GM18520 (cell line): Measurements from ENCODE around the gene ESYT1.
"Not testable (repeated sequence)": the region's sequence is repeated elsewhere in the genome, so short reads cannot be mapped to it uniquely, and the experiment has no call there.

ENCODE experiments used
- ATAC-seq: cut with Tn5 transposase; IDR thresholded peaks from one replicate; pipeline ENCODE4 v1.9.1; 2021; ENCODE audit not compliant: unreplicated experiment

The ESYT1 gene

GRCh38 chr12:56154246-56154771, 26.2 kb downstream of the ESYT1 start:
- no peak for ATAC-seq

DNA sequence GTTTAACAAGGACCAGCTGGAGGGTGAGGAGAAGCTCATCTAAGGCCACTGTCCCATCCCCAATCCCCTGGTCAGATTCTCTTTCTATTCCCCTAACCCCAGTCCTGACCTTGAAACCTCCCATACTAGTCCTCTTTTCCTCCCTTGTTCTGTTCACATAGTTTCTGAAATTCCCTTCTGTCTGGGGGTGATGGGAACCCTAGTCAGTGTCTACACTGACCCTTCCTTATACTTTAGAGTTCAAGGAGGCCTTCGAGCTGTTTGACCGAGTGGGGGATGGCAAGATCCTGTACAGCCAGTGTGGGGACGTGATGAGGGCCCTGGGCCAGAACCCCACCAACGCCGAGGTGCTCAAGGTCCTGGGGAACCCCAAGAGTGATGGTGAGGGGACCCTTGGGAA, 26.8 kb downstream of the ESYT1 start:
- ATAC-seq: no peak

- no peak for ATAC-seq
Observed at GRCh38 chr12:56155256-56155845, 27.3 kb downstream of the ESYT1 start.

DNA sequence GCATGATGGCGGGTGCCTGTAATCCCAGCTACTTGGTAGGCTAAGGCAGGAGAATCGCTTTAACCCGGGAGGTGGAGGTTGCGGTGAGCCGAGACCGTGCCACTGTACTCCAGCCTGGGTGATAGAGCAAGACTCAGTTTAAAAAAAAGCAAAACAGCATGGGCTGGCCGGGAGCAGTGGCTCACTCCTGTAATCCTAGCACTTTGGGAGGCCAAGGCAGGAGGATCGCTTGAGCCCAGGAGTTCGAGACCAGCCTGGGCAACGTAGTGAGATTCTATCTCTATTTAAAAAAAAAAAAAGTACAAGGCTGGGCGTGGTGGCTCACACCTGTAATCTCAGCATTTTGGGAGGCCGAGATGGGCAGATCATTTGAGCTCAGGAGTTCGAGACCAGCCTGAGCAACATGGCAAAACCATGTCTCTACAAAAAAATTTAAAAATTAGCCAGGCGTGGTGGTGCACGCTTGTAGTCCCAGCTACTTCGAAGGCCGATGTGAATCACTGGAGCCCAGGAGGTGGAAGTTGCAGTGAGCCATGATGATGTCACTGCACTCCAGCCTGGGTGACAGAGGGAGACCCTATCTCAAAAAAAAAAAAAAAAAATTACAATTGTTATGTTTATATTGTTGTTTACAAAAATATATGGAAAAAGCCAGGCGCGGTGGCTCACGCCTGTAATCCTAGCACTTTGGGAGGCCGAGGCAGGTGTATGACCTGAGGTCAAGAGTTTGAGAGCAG, 28.6 kb downstream of the ESYT1 start:
- ATAC-seq: not testable (repeated sequence)

DNA sequence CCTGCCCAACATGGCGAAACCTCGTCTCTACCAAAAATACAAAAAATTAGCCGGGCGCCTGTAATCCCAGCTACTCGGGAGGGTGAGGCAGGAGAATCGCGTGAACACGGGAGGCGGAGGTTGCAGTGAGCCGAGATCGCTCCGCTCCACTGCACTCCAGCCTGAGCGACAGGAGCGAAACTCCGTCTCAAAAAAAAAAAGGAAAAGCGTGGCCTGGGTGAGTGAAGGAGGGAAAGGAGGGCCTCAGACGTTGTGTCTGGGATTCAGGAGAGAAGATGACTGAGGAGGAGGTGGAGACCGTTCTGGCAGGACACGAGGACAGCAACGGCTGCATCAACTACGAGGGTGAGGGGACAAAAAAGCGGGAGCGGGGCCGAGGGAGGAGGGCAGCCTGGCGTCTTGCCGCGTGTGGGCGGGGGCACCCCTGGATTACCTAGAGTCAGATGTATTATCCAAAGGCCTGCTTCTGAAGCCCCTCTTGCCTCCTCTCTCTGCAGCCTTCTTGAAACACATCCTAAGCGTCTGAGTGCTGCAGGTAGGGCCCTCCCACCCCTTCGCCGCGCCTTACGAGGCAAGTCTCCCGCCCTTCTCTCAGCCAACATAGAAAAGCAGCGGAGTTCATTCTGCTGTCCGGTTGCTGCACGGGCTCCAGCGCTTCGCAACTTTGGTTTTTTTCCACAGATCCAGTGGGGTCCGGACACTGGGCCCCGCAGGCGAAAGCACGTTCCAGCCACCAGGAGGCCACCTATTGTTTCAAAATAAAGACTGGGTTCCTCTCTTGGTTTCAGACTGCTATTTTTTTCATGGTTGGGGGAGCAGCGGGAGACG, 29.3 kb downstream of the ESYT1 start:
- ATAC-seq: peak; percentile 14

DNA sequence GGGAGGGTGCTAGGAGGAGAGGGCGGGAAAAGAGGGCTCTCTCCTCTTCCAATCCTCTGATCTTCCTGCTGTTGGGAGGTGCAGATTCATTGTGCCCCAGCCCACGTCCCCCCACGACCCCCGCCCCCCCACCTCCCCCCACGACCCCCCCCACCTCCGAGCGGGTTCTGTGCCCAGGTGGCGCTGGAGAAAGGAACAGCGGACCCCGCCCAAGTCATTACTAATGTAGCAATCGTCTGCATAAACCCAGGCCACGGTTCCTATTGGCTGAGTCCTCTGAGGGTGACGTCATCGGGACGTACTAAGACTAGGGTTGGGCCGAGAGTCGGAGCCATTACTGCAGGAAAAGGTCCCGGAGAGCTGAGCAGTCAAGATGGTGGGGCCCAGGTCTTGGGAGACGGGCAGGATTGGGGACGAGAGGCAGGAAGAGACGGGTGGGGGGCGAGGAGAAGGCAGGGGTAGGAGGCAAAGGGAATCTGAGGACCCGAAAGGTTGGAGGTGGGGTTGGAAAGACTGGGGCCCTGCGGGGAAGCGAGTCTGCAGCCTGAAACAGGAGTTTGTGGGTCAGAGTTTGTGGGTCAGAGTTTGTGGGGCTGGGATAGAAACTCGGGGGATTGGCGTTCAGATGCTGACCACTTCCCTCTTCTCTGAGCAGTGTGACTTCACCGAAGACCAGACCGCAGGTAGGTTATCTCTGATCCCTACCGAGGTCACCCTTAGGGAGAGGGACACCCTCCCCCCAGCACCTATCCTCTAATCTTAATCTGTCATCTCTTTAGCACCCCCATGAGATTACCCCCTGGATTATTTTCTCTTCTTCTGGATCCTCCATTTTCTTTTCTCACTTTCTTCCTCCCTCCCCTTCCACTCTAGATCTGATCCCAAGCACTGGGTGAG, 30.2 kb downstream of the ESYT1 start, which contains the start of gene MYL6:
MYL6 (plus strand) TSS at position 331 of the 897 bp plus-strand sequence; CDS start at position 374, 43 bp downstream.
- peak; percentile 79 for ATAC-seq

DNA sequence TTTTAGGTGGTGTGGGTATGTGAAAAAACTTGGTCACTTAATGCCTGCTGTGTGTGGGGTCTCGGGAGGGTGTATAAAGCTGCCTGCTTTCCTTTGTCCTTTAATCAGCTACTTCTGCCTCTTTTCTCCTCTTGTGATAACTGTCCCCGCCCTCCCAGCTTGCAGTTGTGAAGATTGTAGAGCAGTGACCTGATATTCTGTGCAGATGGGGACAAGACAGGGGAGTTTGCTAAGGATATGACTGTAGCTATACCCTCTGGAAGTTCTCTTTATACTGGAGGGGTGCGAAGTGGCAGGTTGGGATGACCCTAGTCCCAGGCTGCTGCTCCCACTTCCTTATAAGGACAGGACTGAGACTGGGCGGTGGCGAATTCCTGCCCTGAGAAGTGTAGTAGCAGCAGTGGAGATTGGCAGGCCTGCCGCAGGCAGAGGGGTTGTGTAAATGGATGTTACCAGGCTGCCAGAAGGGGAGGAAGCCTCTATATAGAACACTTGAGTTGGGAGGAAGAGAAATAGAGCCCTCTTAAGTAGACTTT, 30.9 kb downstream of the ESYT1 start:
- no peak for ATAC-seq

- ATAC-seq: no peak
Observed at GRCh38 chr12:56159482-56160192, 31.6 kb downstream of the ESYT1 start.

DNA sequence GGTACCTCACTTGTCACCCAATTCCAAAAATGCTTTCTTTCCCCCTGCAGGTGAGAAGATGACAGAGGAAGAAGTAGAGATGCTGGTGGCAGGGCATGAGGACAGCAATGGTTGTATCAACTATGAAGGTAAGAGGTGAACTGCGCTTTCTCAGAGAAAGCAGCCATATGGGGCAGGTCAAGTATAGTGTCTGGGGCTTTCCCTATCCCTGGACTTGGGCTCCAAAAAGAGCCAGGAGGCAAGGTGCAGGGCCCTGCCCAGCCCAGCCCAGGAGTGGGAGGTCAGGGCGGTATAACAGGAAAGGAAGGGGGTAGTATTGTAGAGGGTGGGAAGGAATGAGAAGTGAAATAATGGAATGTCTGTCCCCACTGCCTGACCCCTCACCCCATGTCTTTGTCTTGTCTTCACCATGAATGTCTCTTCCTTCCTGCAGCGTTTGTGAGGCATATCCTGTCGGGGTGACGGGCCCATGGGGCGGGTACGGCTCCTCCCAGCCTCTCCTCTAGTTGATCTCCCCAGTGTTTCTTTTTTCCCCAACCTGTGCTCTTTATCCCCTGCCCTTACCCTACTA, 32.2 kb downstream of the ESYT1 start:
- ATAC-seq: no peak

- no peak for ATAC-seq
Observed at GRCh38 chr12:56160894-56161689, 33.0 kb downstream of the ESYT1 start.

DNA sequence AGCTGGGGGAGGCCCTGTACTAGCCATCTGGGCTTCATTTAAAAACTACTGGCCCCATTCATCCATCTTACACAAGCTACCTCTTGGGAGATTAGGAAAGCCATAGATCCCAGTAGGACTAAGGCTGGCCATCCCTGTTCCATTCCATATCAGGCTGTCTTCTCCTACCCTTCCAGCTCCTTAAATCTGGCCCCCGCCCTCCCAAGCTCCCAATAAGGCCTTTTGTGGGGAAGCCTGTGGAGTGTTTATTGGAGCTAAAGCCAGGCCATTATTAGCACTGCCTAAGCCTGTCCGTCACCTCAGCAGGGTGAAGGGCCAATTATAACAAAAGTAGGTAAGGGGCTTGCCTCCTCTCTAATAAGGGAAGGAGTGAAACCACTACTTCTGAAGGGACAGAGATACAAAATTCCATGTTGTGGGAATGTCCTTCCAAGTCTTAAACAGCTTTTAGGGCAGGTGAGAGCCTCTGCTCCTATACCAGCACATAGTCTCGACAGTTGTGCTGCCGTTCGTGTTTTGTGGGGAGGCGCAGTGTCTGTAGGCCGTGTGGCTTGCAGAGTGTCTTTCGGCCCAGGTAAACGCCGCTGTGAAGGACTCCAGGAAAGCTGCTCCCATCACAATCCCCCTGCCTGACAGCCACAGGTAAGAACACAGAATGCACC, 33.8 kb downstream of the ESYT1 start:
- ATAC-seq: no peak

DNA sequence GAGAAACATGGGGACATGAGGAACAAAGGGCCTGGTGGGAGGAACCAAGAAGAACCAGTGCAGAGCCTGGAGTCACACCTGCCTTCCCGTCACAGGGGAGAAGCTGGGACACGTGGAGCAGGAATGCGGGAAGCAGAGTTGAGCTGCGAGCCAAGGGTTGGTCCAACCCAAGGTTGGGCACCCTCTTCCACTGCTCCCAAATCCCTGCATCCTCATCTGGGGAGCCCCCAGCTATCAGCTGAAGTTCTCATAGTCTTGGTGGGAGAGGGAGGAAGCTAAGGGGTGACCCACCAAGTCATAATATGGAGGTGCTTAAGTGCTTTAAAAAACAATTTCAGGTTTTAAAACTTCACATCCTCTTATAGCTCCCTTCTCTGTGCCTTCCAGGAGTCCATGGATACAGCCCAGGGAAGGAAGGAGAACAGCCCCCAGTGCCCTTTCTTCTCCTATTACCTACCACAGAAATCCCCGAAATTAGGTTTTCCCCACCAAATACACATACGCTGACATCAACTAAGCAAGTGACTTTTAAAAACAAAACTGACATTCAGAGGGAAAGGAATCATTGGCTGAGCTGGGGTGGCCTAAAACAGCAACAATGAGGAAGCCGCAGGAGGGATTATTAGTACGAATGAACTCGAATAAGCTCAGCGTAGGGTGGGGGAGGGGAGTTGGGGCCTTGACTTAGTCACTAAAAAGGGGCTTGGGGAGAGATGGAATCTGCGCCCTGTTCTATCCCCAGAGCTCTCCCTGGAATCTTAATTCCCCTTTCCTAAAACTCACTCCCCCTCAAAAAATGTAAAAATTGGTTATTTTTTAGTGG, 34.6 kb downstream of the ESYT1 start:
- no peak for ATAC-seq

DNA sequence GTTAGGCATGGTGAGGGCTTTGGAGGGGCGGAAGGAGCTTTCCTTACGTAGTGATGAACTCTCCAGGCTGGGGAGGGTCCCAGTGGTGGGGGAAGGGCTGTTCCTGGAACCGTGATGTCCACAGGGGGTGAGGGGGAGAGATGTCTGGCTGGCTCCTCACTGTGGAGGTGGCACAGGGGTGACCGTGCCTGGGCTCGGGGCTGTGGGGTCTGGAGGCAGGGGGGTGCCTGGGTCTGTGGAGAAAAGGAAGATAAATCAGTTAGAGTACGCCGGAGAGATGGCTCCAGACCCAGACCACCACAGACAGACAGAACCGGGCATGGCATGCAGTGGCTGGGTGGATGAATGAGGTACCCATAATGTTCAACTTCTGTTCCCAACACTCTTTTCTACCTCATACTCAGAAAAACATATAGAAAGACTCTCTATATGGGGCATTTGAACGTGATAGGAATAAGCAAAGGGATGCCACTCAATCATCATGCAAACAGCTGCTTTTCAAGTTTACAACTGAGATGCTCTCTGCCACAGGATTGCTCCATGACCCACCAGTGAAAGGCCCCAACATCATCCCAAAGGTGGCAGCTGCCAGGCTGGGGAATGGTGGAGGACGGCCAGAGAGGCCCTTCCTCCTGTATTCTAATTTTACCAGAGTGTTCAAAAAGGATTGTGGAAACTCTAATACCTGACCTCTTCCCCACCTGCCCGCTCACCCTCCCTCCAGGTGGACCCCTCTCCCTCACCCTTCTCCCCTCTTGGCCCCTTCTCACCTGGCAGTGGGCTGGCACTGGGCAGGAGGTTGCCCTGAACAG, 35.7 kb downstream of the ESYT1 start:
- no peak for ATAC-seq

DNA sequence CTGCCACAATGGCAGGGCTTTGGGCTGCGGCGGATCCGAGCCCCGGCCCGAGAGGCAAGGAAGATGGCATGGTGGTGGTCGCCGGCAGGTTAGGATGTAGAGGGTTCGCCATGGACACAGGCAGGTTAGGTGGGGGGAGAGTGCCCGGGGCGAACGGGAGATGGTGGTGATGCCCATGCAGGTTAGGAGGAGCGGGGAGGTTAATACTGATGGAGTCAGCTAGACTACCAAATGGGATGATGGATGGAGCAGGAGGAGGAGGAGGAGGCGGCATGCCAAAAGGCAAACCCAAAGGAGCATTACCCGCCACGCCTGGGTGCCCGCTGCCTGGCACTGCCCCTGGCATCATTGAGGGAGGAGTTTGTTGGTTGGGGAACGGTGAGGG, 36.3 kb downstream of the ESYT1 start:
- ATAC-seq: no peak

DNA sequence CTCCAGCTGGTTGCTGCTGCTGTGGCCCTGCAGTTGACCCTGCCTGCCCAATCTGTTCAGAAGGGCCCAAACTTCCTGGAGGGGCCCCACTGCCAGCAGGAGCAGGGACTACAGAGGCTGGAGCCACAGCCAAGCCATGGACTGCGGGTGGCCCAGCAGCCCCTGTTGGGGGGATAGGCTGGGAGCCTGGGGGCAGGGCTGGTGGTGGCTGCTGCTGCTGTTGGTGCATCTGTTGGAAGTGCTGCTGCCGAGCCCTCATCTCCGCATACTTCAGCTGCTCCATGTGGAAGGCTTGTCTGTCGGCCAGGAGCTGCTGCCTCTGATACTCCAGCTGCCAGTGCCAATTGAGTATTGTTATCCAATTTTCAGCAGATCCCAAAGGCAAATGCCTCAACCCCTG, 37.3 kb downstream of the ESYT1 start:
- no peak for ATAC-seq

- ATAC-seq: no peak
Observed at GRCh38 chr12:56169229-56169759, 41.2 kb downstream of the ESYT1 start.
